Myocyte (in vitro differentiated cells): Measurements from ENCODE around the gene TLE3. TPM values are rescaled to one million over a fixed set of nuclear protein-coding genes. Genes with fewer than 3 reads are reported as not detected.

Source experiments
- DNase-seq: peaks from one replicate; pipeline ENCODE4 v3.0.0-alpha.2; 2012; ENCODE audit warnings: low read depth
- total RNA-seq: library from RNA; depleted of rRNA; stranded (reverse); fragments of >200 nt; gene quantifications from 2 replicates; pipeline ENCODE4 v1.2.3, GENCODE V29; 2014

The TLE3 gene
- total RNA-seq, 1 donor from 2014 or later: 16.7 TPM

- DNase-seq: no peak
Measured at GRCh38 chr15:70048578-70049514, 48.9 kb downstream of the TLE3 start.

GRCh38 chr15:70048198-70048565 lies 49.5 kb downstream of the TLE3 start:
- DNase-seq: no peak

GRCh38 chr15:70047386-70048197 lies 50.1 kb downstream of the TLE3 start:
- DNase-seq: no peak

DNA sequence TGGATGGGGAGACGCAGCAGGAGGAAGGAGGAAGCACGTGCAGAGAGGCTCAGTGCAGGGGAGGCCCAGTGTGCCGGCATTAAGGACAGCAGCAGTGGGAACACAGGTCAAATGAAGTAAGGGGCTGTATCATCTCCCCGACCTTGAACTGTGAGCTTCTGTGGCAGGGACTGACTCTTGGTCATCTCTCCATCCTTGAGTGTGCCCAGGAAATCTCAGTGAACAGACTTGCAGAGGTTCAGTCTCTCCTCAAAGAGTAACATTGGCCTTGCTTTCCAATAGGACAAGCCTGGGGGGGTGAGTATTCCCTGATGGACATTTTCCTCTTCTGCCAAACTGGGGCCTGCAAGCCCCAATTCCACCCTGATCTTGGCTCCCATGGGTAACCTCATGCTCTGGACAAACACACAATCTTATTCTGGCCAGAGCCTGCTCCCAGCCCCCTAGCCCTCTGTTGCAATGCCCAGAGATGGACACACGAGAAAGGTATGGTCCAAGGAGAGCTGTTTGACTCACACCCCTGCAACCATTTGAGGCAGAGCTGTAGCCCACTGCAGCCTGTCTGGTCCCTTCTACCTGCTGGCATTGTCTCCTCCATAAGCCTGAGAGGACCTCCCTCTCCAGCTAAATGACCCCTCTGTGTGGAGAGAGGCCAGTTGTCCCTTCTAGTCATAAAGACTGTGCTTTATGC lies 50.9 kb downstream of the TLE3 start:
- no peak for DNase-seq

DNA sequence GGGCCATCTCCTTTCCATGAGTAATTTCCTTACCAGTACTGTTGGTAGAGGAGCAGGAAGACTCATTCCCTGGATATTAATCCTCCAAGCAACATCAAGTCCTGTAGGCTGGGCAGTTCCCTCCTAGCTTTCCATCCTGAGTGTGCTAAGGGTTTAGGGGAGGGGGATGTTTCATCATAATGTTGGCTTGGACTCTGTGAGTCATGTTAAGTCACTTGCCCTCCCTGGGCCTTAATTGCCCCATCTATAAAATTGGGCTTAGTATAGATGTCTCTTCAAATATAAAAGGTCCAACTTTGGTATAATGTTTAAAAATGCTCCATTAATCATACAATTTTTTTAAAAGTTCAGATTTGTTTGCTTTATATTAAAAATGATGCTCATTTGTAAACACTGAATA lies 52.7 kb downstream of the TLE3 start:
- no peak for DNase-seq

DNA sequence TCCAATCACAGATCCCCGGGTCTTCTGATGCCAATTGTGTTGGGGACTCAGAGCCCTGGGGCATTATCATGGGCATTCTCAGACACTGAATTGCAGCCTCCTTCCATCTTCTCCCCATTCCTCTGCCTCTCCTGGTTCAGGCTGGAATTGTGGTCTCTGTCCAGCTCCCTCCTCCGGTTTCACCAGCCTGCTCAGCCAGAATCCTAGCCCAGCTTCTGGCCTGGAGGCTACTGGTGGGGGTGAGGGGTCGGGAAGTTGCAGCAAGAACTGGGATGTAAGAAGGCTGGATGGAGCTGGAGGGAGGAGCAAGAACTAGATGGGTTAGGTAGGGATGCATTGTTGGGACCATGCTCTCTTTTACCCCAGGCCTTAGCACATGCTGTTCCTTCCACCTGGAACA lies 53.5 kb downstream of the TLE3 start:
- DNase-seq: no peak

DNA sequence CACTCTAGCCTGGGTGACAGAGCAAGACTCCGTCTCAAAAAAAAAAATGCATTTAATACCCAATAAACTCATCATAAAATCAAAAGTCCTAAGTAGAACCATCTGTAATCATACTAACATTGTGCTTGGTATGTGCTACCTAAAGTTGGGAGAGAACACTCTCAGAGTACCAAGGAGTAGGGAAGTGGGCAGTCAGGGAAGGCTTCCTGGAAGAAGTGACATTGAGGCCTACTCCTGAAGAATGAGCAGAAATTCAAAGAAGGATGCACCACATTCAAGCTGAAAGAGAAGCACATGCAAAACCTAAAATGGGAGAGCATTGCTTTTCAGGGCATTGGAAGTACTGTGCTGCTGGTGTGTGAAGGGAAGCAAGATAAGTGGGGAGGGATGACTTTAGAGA lies 54.1 kb downstream of the TLE3 start:
- no peak for DNase-seq

DNA sequence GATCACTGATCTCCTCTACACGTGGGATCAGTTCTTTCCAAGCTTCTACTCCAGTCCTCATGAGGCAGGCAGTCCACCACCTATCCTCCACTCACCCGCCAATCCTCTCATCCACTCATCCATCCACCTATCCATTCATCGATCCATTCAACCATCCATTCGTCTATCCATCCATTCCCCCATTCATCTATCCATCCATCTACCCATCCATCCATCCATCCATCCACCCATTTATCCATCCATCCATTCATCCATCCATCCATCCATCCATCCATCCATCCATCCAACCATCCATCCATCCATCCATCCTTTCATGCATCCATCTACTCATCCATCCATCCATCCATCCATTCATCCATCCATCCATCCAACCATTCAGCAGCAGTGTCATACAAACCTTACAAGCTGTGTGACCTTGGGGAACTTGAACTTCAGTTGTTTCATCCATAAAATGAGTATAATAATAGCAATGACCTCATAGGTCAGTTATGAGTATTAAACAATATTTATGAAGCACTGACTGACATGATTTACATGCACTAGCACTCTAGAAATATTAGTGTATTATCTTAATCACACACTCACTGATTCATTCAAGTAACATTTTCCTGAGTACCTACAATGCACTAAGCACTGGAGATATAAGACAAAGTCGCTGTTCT lies 55.0 kb downstream of the TLE3 start:
- no peak for DNase-seq

- DNase-seq: no peak
Measured at GRCh38 chr15:70039917-70040316, 57.8 kb downstream of the TLE3 start.

GRCh38 chr15:70038730-70039392 lies 58.9 kb downstream of the TLE3 start:
- no peak for DNase-seq

DNA sequence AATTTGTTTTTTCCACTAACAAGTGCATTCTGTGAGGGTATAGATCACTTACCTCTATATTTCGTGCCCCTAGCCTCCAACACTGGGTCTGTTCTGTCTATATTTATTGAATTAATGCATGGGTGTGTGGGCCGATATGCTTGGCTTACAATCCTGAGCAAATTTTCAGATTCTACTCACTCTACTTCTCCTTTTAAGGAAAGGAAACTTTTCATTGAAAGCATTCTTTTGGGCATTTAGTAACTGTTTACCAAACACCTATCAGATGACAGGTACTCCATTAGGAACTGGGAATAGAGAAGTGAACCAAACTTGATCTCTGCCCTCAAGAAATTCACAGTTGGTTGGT lies 60.5 kb downstream of the TLE3 start:
- DNase-seq: no peak

DNA sequence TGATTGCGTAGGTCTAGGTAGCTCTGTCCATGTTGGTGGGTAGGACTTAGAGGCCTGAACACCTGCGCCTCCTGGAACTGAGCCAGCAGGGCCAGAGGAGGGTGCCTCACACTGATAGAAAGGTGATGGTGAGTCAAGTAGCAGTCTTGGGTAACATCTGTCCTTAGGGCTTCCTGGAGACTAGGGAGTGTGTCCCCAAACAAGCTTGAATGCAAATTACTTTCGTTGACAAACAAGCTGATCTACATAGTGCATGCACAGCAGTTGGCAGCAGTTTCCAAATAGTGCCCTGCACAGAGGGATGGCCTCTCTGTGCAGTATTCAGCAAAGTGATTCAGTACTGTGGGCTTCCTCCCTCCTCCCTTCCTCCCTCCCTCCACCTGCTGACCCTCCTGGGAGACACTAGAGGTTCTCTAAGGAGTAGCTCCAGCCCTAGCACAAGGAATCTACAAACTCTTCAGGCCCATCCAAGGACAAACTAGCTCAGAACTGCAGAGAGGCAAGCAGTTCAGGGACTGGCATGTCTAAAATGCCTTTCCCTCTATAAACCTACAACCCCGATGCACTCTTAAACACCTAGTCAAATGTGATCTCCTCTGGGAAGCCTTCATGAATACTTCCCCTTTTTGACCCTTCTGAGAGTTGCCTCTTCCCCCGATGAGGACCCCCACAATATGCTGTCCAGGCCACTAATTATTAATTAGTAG lies 61.0 kb downstream of the TLE3 start:
- DNase-seq: no peak

DNA sequence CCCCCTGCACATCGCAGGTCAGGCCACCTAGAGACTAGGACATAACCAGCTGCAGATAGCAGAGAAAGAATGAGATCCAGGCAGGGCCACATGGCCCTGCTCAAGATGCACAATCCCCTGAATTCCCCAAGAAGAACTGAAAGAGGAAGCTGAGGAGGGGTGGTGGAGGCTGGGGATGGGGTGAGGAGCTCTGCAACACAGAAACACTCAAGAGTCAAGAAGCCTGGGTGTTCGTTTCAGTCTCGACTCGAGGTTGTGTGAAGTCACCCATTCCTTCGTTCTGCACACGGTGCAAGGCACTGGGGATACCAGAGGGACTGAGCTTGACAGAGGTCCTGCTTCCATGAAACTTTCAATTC lies 62.0 kb downstream of the TLE3 start:
- no peak for DNase-seq

DNA sequence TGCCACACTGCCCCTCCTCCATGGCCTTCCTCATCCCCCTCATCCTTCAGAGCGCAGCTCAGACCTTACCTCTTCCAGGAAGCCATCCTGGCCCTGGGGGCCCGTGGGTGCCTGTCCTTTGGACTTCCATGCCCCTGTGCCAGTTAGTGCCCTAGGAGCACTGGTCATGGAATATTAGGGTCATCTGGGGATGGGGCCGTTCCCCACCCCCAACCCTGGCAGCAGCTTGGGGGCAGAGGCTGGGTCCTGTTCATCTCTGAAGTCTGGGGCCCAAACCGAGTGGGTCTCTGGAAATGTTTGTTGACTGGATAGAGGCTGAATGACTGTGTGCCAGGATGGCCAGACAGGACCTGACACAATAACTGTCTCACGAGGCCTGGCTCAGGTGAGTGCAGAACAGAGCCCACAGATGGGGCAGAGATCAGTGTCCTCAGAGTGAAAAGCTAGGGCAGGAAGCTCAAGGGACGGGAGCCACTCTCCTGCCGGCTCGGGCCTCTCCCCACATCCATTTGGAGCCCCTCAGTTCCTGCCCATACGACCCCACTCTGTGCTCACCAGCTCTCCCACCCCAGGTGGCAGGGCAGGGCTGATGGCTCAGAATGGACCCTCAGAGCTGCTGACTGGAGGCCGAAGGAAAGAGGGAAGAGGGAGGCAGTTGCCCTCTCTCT lies 62.5 kb downstream of the TLE3 start:
- no peak for DNase-seq

- no peak for DNase-seq
Measured at GRCh38 chr15:70034596-70034995, 63.1 kb downstream of the TLE3 start.

- DNase-seq: no peak
Measured at GRCh38 chr15:70034141-70034540, 63.6 kb downstream of the TLE3 start.

GRCh38 chr15:70033529-70034140 lies 64.1 kb downstream of the TLE3 start:
- DNase-seq: peak; percentile 82

GRCh38 chr15:70033109-70033508 lies 64.6 kb downstream of the TLE3 start:
- no peak for DNase-seq

GRCh38 chr15:70032509-70032908 lies 65.2 kb downstream of the TLE3 start:
- no peak for DNase-seq
